Nephron (organoid): Measurements from ENCODE around the gene NFIC.

Source experiments
- H3K27ac Mint-ChIP-seq, 3 experiments: 2 replicates each; pipeline ENCODE4 v1.8.0; 2020; ENCODE audit warnings: mixed read lengths in 3 of 3, mild to moderate bottlenecking in 2 of 3, moderate library complexity in 1 of 3
- H3K27me3 Mint-ChIP-seq: 2 replicates; pipeline ENCODE4 v1.8.0; 2021; ENCODE audit warnings: low read depth, mild to moderate bottlenecking, moderate library complexity, mixed read lengths
- H3K36me3 Mint-ChIP-seq: 2 replicates; pipeline ENCODE4 v1.8.0; 2020; ENCODE audit warnings: low read depth, mixed read lengths
- H3K4me1 Mint-ChIP-seq: 2 replicates; pipeline ENCODE4 v1.8.0; 2020; ENCODE audit warnings: mixed read lengths
- H3K4me3 Mint-ChIP-seq, 3 experiments: 2 replicates each; pipeline ENCODE4 v1.8.0; 2020; ENCODE audit warnings: mild to moderate bottlenecking in 3 of 3, mixed read lengths in 3 of 3, moderate library complexity in 2 of 3
- H3K9me3 Mint-ChIP-seq: 2 replicates; pipeline ENCODE4 v1.8.0; 2020; ENCODE audit warnings: mixed read lengths
- TF ChIP-seq, protein P1 (sequence below), 3 experiments: fragments of 200-600 bp; sonication (generic); IDR thresholded peaks; one replicate each; pipeline ENCODE4 v1.5.0; 2021; ENCODE audit warnings: antibody characterized with exemption in 3 of 3; ENCODE audit not compliant: unreplicated experiment in 3 of 3

The NFIC gene

DNA sequence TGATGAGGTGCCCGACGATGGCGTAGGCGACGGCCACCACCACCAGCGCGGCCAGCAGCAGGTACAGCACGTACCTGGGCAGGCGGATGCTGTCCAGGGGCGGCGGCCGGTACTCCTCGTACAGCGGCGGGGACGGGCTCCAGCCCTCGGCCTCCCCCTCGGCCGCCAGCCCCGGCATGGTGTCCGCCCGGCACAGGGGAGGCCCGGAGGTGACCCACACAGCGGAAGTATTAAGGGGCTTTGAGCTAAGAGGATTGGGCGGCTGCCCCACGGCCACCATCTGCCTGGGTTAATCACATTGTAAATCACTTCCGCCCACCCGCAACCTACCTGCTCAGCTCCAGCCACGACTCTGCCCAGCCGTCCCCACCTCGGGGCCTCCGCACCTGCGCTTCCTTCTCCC is 116.8 kb downstream of the NFIC start, which contains the start of gene SMIM44:
SMIM44 (minus strand) TSS at position 216 of the 403 bp plus-strand sequence; CDS start at position 178, 38 bp downstream.
- no peaks in the 10 kb centered on the region for H3K9me3 Mint-ChIP-seq
- peaks cover 45% of the 10 kb centered on the region for H3K27me3 Mint-ChIP-seq
- H3K4me1 Mint-ChIP-seq, result no peaks in the 10 kb centered on the region
- no peak within 1 kb of the TSS for H3K4me3 Mint-ChIP-seq
- H3K36me3 Mint-ChIP-seq, result peaks cover 4% of the 10 kb centered on the region
- TF ChIP-seq, protein P1, sequence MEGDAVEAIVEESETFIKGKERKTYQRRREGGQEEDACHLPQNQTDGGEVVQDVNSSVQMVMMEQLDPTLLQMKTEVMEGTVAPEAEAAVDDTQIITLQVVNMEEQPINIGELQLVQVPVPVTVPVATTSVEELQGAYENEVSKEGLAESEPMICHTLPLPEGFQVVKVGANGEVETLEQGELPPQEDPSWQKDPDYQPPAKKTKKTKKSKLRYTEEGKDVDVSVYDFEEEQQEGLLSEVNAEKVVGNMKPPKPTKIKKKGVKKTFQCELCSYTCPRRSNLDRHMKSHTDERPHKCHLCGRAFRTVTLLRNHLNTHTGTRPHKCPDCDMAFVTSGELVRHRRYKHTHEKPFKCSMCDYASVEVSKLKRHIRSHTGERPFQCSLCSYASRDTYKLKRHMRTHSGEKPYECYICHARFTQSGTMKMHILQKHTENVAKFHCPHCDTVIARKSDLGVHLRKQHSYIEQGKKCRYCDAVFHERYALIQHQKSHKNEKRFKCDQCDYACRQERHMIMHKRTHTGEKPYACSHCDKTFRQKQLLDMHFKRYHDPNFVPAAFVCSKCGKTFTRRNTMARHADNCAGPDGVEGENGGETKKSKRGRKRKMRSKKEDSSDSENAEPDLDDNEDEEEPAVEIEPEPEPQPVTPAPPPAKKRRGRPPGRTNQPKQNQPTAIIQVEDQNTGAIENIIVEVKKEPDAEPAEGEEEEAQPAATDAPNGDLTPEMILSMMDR (IDR thresholded peaks at IDR 0.05; ENCODE audit: unreplicated experiment in 3 of 3), result no peak
- H3K27ac Mint-ChIP-seq, result no peak within 1 kb of the TSS

DNA sequence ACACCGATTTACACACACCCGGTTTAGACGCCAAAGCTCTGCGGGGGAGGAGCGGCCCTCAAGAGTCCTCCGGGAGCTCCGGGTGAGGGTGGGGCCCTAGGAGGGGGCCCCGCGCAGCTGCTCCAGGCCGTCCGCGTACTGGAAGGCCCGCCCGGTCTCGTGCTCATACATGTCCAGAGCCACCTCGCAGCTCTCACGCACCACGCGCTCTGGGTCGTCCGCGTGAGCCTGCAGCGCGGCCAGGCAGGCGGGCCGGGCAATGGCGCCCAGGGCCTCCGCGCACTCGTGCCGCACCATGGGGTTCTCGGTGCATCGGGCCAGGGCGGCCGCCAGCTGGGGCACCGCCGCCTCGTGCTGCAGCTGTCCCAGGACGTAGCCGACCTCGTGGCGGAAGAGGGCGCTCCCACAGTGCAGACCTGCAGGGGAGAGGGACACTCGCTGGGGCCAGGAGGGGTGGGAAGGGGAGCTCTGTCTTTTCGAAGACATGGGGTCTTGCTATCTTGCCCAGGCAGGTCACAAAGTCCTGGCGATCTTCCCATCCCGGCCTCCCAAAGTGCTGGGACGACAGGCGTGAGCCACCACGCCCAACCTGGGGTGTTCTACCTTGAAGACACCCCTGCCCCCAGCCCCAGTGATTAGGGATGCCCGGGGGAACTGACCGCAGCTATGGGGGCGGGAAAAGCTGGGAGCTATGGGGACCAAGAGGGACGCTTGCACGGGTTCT is 125.2 kb downstream of the NFIC start:
- TF ChIP-seq, protein P1 (IDR thresholded peaks at IDR 0.05; ENCODE audit: unreplicated experiment in 3 of 3), result no peak
- no peaks in the 10 kb centered on the region for H3K4me1 Mint-ChIP-seq
- peaks cover 3% of the 10 kb centered on the region for H3K27me3 Mint-ChIP-seq
- peaks cover 28% of the 10 kb centered on the region for H3K36me3 Mint-ChIP-seq
- no peaks in the 10 kb centered on the region for H3K9me3 Mint-ChIP-seq
- H3K4me3 Mint-ChIP-seq, result no peak overlapping the region
- H3K27ac Mint-ChIP-seq, result no peak overlapping the region

DNA sequence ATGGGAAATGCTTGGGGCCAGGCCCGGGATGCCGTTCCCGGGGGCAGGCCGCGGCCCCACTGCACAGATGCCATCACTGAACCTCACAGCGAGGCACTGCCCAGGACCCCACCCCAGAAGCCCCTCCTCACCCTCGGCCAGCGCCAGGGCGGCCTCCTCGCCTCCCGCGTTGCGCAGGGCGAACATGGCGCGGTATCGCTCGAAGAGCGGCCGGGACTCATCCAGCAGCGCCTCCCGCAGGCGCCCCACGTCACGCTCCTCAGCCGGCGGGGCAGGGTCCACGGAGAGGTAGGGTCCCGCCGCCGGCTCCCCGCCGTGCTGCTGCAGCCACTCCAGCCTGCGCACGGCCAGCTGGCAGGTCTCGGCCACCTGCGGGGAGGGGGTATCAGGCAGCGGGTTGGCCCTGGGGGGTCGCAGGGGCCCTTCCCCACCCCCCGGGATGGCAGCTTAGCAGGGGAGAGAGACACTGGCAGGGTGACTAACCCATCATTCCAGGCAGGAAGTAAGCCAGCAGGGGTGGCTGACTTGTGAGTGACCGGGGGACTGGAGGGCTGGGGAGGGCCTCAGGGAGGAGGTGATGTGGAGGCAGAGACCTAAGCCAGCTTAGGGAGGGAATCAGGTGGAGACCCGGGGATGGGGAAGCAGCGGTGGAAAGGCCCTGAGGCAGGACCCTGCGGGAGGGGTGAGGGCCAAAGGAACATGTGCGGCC is 125.9 kb downstream of the NFIC start:
- Mint-ChIP-seq H3K4me3 (no peak overlapping the region), H3K27me3 (peaks cover 3% of the 10 kb centered on the region), H3K9me3 (no peaks in the 10 kb centered on the region), H3K36me3 (peaks cover 30% of the 10 kb centered on the region), H3K27ac (no peak overlapping the region), H3K4me1 (no peaks in the 10 kb centered on the region)
- TF ChIP-seq, protein P1 (IDR thresholded peaks at IDR 0.05; ENCODE audit: unreplicated experiment in 3 of 3), result no peak

DNA sequence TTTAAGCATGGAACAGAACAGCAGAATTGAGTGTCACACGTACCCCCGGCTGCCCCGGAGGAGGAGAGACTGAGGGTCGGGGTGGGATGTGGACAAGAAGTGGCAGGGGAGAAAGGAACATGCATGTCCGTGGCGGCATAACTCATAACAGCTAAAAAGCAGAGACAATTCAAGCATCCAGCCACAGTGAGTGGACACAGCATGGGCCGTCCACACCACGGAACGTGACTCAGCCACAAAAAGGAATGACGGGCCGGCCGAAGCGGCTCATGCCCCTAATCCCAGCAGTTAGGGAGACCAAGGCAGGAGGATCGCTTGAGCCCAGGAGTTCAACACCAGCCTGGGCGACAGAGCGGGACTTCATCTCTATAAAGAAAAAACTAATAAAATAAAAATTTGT is 126.5 kb downstream of the NFIC start:
- Mint-ChIP-seq H3K36me3 (peaks cover 33% of the 10 kb centered on the region), H3K9me3 (no peaks in the 10 kb centered on the region), H3K27ac (no peak overlapping the region), H3K27me3 (peaks cover 2% of the 10 kb centered on the region), H3K4me3 (no peak overlapping the region), H3K4me1 (peaks cover 2% of the 10 kb centered on the region)
- TF ChIP-seq, protein P1 (IDR thresholded peaks at IDR 0.05; ENCODE audit: unreplicated experiment in 3 of 3), result no peak

DNA sequence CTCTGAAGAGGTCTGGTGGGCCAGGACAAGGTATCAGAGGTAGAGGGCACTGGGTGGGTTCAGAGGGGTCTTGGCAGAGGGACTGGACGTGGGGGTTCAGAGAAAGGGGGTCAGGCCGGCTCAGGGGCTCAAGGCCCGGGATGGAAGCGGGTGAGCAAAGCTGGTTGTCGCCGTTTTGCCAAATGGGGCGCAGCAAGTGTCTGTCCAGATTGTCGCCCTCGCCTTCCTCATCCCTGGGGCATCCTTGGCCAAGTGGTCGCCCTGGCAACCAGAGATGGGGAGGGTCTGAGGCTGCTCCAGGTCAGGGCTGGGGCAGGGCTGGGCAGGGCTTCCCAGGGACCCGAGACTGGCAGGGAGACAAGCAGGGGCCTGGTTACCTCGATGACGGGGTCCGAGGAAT is 127.3 kb downstream of the NFIC start:
- H3K36me3 Mint-ChIP-seq, result peaks cover 35% of the 10 kb centered on the region
- TF ChIP-seq, protein P1 (IDR thresholded peaks at IDR 0.05; ENCODE audit: unreplicated experiment in 3 of 3), result no peak
- no peaks in the 10 kb centered on the region for H3K9me3 Mint-ChIP-seq
- peaks cover 5% of the 10 kb centered on the region for H3K4me1 Mint-ChIP-seq
- peaks cover 3% of the 10 kb centered on the region for H3K27me3 Mint-ChIP-seq
- H3K4me3 Mint-ChIP-seq, result no peak overlapping the region
- no peak overlapping the region for H3K27ac Mint-ChIP-seq
